GM19238 (cell line): ENCODE results near the gene HIBADH.
A peak's percentile ranks its signal among the peaks of the same experiment; 100 is the strongest.
"Not testable (repeated sequence)": the region's sequence is repeated elsewhere in the genome, so short reads cannot be mapped to it uniquely, and the experiment has no call there.

Experiments
- DNase-seq: peaks from one replicate; pipeline ENCODE4 v3.0.0; 2011; ENCODE audit warnings: low spot score; ENCODE audit not compliant: insufficient read length

HIBADH gene

DNA sequence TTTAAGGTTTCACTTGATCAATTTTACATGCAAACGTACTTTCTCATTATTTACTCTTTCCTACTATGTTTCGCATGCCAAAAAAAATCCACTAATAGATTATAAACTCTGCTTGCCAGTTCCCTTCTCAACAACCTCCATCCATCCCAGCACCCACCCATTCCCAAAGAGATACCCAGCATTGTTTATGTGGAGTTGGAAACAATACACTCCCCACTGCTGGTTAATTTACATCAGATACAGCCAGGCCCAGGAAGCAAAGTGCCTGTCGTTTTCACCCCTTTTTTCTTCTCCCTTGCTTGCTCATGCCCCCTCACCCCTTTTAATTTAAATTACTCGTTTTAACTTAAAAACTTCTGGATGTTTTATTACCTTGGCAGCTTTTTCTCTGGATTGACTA lies 59.9 kb downstream of the HIBADH start:
- DNase-seq: no peak

- DNase-seq: no peak
These were observed 61.5 kb downstream of the HIBADH start for GRCh38 chr7:27601217-27601616.

- no peak for DNase-seq
These were observed 62.4 kb downstream of the HIBADH start for GRCh38 chr7:27600247-27600646.

- no peak for DNase-seq
These were observed 67.7 kb downstream of the HIBADH start for GRCh38 chr7:27595009-27595408.

GRCh38 chr7:27593226-27593625 lies 69.5 kb downstream of the HIBADH start:
- DNase-seq: no peak

DNA sequence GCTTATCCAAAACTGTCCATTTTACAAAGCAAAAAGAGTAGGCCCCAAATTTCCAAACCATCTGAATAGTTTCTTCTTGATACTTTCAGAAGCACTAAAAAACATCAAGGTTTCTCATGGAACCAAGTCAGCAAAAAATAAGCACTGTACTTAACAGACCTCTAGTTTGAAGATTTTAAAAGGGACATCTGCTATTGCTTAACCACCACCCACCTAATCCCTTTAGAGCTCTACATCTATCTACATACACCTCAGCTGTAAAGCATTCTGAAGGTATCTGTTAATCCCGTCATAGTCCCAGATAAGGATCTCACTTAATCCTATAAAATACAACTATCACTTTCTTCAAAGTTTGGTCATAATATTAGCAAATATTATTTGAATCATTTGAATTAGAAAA lies 72.3 kb downstream of the HIBADH start:
- no peak for DNase-seq

GRCh38 chr7:27587429-27587828 lies 75.3 kb downstream of the HIBADH start:
- DNase-seq: no peak

- DNase-seq: peak; percentile 10
These were observed 75.9 kb downstream of the HIBADH start for GRCh38 chr7:27586825-27587224.

DNA sequence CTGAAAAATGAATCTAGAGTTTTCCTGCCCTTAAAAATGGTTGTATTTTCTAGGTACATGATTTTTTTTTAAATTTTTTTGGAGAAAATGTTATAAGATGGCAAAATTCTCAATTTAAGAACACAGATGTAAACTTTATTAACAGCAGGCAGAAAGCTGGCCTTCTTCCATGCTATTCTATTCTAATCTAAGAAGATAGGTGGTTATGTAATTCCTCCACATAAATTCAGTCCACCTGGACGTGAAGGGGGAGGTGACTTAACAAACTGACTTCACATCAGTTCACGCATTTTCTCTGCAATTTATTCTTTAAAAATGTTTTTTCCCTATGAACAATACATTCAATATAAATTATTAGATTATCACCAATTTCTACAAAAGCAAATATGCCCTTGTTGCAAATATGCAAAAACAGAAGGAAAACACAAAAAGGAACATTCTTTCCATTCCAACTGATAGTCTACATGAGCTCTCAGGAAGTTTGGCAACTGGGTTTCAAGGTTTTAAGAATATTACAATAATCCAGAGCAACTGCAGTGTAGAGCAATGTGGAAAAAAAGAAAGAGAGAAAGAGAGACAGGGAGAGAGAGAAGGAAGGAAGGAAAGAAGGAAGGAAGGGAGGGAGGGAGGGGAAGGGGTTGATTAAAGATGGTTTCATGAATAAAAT lies 76.8 kb downstream of the HIBADH start:
- no peak for DNase-seq

GRCh38 chr7:27581906-27582305 lies 80.8 kb downstream of the HIBADH start:
- no peak for DNase-seq

GRCh38 chr7:27581119-27581518 lies 81.6 kb downstream of the HIBADH start:
- DNase-seq: no peak

DNA sequence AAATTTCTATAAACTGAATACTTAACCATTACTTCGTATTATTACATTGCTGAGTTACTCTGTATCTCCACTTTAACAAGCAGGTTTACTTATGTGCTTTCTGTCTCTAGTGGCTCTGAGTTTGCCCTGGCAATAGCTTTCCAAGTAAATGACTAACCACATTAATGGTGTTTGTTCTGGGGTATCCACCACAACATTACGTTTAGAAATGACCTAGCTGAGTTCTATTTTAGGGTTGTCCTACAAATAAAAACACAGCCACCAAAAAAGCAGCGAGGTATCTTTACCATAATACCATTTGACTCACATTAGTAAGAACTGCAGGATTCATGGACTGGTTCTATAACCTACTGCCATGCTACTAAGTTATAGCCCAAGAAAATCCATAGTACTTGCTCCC lies 83.1 kb downstream of the HIBADH start:
- DNase-seq: no peak

DNA sequence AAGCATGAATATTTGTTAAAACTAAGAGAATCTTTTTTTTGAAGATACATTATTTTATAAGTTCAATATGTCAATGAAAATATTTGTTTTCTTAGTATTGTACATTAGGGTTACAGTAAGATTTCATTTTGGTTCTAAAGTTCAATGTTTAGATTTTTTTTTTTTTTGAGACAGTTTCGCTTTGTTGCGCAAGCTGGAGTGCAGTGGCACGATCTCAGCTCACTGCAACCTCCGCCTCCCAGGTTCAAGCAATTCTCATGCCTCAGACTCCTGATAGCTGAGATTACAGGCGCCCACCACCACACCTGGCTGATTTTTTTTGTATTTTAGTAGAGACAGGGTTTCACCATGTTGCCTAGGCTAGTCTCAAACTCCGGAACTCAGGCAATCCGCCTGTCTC lies 84.5 kb downstream of the HIBADH start:
- DNase-seq: not testable (repeated sequence)

DNA sequence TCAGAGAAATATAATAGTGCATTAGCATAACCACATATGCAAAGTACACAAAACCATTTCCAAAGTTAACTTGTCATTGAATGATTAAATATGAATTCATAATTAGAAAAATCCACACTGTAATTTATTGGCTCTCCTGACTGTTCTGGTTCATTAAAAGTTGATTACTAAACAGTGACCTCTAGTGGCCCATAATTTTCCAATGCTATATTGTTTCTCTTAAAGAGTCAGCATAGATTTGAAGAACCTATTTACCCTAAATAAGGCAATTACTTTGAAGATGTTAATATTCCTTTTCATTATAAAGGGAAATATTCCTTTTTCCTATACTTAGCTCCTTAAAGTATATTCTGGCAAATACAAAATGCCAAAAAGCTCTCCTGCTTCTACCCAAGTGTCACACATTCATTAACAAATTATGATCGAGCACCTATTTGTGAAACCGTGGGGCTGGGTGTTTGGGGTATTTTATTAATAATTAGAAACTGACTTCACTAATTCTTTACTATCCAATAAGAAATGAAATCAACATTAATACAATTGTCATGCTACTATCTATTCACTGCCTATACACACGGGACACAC lies 86.2 kb downstream of the HIBADH start:
- no peak for DNase-seq

DNA sequence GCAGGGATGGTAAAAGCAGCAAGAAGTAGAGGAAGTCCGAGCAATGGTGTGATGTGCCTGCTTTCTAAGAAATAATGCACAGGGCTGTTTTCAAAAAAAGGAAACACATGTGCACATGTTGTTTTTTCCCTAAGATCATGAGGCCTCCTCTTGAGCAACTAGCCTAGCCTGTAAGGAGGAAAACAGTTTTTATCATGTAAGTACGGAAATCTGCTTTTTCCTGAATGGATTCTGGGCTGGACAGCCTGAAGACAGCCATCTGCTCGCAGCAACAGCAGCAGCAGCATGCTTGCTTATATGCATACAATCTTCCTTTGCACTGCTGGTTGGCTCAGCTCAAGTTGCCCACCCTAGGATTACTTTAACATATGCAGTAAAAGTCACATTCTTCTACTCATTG lies 87.1 kb downstream of the HIBADH start:
- no peak for DNase-seq

- no peak for DNase-seq
These were observed 93.6 kb downstream of the HIBADH start for GRCh38 chr7:27569106-27569505.

- DNase-seq: no peak
These were observed 95.4 kb downstream of the HIBADH start for GRCh38 chr7:27567266-27567665.

- DNase-seq: no peak
These were observed 97.7 kb downstream of the HIBADH start for GRCh38 chr7:27564881-27565482.

GRCh38 chr7:27560706-27561235 lies 101.9 kb downstream of the HIBADH start:
- no peak for DNase-seq

DNA sequence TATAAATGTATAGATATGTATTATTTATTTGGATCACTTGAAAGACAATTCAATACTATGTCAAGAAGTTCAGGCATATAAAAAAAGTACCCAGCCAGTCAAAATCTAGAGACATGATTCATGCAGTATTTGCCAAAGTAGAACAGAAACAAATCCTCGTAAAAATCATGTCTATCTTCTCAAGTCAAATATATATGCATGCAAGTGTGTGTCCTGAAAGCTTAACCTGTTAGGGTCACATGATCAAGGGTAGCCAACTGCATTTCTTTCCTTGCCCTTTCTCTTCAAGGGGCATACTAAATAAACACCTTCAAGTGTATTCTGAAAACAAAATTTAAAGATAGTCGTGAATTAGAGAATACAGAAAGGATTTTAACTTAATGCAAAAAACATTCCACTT lies 107.0 kb downstream of the HIBADH start:
- no peak for DNase-seq

DNA sequence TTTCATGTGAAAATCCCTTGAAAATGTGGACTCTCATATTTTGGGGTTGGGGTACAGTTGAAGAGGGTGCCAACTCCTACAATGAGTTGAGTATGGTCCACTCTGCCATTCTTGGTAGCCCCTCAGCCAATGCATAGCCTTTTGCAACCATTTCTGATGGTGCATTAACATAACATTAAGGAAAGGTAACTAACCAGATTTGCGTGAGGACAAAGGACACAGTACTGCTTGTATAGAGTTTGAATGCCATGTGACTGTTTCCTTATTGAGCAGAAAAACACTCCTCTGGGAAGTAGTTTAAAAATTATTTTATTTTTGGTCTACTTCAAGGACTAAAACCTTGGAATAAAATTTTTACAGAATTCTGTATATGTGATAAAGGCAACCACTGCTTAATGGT lies 107.9 kb downstream of the HIBADH start:
- DNase-seq: no peak

- DNase-seq: no peak
These were observed 109.4 kb downstream of the HIBADH start for GRCh38 chr7:27553273-27553672.
